HG02798 (cell line): ENCODE results near the gene OR8B8.
"Not testable (repeated sequence)": the region's sequence is repeated elsewhere in the genome, so short reads cannot be mapped to it uniquely, and the experiment has no call there.

ENCODE experiments used
- ATAC-seq: cut with Tn5 transposase; IDR thresholded peaks from one replicate; pipeline ENCODE4 v1.9.1; 2021; ENCODE audit warnings: mild to moderate bottlenecking; ENCODE audit not compliant: unreplicated experiment, poor library complexity

OR8B8 gene, protein sequence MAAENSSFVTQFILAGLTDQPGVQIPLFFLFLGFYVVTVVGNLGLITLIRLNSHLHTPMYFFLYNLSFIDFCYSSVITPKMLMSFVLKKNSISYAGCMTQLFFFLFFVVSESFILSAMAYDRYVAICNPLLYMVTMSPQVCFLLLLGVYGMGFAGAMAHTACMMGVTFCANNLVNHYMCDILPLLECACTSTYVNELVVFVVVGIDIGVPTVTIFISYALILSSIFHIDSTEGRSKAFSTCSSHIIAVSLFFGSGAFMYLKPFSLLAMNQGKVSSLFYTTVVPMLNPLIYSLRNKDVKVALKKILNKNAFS

DNA sequence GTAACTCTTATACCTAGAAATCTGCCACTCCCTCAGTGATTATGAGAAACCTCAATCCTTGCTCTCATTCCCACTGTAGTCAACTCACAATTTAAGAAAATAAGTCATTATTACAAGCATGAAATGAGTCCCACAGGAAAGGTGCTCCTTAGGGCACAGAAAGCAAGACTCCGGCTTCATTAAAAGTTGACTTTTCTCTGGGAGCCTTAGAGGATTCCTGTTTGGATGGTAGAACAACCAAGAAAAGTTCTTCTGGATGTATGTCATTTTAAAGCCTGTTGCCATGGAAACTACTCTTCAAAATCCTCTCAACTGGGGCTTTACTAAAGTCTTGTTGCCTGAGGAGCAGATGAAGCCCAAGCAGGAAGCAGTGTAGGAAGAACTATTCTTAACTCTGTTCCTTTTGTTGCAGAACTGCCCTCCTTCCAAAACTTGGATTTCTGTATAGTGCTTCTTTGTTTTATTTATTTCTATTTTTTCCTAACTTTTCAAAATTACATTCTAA is at the start of gene OR8B8:
OR8B8 (minus strand) TSS at position 51 of the 505 bp plus-strand sequence. CDS start 4,611 bp downstream, outside the sequence.
- no peak for ATAC-seq

DNA sequence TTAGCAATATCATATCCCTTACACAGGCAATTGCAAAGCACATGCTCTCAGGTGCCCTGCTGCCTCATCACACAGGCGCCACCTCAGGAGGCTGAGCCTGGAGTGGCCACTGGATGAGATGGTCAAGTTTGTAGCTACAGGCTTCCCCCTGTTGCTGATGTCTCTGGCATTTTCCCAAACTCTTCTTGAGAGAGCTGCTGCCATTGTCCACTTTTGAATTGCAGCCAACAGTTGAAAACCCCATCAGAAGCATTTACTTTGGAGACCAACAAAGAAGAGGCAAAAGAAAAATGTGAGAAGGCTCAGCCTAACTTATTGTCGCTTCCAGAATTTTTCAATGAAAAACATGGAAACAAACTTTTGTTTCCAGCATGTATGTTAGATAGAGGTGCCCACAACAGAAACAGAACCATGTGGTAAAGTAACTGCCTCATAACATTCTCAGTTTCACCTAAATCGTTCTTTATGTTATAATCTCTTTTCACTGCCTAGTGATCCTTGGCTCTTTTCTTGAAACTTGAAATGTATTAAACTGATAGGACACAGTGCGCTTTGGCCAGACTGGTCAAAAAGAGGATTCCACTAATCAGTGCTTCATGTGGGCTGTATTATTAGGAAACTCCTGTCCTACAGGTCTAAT is 47.6 kb upstream of the OR8B8 start:
- no peak for ATAC-seq

DNA sequence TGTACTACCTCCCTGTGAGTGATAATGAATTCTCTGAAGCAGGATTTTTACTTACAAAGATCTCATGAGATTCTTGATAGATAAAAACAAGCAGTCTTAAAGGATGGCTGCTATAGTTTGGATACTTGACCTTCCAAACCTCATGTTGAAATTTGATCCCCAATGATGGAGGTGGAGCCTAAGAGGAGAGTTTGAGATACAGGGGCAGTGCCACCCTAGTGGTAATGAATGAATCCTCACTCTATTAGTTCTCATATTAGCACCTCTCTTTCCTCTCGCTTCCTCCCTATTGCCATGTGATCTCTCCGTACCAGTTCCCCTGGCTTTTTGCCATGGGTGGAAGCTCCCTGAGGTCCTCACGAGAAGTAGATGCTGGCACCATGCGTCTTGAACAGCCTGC is 37.9 kb upstream of the OR8B8 start:
- no peak for ATAC-seq

DNA sequence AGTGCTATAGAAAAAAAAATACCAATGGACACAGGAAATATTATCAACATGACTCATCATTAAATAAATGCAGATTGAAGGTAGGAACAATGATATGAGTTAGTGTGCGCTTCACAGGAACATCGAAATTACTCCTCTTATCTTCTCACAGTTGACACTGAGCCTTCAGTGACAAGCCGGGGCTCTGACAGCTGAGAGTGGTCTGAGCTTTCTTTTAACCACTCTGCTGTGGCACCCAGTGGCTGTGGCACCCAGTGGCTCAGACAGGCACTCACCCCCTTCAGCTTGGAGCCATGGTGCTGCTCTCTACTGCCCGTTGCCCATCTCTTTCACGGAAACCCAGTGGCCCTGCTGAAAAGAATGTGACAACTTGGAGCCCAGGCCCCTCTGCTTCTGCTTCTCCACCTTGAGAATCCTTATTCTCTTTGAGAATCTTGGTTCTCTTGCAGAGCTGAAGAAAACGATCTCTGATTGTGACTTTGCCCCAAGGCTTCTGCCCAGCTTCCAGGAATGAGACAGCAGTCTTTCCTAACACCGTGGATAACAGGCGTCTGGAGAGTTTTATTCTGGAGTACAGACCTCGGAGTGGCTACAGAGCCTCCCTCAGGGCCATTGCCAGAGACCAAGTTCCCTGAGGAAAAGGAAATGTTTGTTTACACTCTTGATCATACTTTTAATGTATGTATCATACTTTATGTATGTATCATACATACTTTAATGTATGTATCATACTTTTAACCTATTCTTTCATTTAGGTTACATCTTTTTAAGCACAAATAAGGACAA is 37.1 kb upstream of the OR8B8 start:
- no peak for ATAC-seq

DNA sequence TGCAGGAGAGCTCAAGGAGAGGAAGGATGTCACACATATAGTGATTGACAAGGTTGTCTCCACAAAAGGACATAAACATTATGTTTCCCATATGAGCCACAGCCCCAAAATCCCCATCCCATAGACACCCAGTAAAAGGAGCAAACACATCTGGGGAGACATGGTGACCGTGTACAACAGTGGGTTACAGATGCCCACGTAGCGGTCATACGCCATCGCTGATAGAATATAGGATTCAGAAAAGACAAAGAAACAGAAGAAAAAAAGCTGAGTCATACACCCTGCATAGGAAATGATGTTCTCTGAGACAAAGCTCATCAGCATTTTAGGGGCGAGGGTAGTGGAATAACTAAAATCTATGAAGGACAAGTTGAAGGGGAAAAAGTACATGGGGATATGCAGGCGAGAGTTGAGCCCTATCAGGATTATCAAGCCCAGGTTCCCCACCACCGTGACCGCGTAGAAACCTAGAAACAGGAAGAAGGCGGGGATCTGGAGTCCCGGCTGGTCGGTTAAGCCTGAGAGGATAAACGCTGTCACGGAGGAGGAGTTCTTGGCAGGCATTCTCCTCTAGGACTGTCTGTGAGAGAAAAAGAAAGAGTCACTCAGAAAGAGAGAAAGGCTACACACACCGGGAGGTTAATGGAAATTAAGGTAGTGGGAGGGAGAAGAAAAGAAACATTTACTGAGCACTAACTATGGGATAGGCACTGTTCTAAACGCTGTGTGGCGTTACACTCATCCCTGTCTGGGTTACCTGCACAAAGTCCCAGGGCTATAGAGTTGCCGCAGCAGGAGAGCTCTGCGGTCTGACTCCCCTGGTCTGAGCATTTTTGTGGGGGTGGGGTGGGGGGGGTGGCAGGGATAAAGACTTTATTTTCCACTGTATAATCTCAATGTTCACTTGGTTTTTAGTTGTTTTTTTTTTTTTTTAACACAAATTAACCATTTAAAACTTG is 36.1 kb upstream of the OR8B8 start:
- ATAC-seq: peak; percentile 64

DNA sequence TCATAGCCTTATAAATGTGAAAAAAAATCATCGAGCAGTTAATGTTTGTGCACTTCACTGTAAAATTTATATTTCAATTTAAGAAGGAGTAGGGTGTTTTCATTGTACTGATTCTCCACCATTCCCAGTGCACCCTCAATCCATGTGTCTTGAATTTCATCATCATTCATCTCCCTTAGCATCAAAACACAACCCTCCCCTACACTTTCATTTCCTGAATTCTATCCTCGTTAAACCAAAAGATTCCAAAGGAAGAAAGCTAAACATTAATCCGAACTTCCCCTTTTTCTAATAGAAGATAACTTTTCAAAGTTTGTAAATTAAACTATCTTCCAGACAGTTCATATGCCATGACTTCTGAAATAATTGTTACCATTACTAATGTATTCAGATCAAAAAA is 34.1 kb upstream of the OR8B8 start:
- ATAC-seq: no peak

DNA sequence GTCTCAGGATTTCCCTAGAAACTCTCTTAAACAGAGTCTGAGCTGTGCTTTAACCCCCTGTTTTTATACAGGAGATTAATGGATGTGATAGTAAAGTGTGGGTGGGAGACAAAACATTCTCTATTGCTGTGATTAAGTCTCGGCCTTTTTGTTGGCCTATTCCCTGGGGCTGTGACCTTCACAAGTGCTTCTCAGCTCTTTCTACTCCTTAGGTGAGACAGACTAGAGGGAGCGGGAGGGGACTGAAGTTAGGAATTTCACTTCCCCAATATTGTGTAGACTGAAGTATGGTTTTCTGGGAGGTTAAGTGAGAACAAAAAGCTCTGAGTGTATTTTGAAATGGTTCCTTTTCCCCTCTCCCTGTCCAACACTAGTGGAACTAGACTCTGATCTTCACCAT is 29.8 kb upstream of the OR8B8 start:
- ATAC-seq: no peak

DNA sequence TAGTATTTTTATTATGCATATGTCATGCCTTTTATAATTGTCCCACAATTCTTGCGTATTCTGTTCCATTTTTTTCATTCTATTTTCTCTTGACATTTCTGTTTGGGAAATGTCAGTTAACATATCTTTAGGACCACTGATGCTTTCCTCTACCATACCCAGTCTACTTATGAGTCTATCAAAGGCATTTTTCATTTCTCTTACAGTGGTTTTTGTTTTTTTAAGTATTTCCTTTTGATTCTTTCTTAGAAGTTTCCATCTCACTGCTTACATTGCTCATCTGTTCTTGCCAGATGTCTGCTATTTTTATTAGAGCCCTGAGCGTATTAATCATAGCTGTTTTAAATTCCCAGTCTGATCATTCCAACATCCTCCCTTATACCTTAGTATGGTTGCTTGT is 29.3 kb upstream of the OR8B8 start:
- ATAC-seq: no peak

DNA sequence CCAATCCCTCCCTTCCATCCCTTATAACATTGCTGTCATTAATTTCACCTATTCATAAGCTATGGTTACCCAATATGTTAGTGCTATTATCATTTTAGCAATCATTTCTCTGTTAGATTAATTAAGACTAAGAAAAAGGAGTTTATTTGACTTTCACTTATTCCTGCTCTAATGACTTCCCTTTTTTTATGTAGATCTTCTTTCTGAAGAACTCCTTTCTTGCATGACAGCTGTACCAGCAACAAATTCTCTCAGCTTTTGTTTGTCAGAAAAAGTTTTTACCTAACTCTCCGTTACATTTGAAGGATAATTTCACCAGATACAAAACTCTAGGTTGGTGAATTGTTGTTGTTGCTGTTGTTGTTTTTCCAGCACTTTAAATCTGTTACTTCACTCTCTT is 28.6 kb upstream of the OR8B8 start:
- no peak for ATAC-seq

DNA sequence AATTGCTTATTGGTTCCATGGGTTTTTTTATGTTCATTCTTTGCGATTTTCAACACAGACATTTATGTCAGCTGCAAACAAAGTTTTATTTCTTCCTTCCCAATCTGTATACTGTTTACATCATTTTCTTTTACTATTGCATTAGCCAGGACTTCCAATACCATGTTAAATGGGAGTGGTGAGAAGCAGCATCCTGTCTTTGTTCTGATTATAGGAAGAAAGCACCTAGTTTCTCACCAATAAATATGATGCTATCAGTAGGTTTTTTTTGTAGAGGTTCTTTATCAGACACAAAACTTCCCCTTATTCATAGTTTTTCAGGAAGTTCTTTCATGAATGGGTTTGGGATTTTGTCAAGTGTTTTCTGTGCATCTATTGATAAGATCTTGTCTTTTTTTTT is 28.0 kb upstream of the OR8B8 start:
- ATAC-seq: no peak

DNA sequence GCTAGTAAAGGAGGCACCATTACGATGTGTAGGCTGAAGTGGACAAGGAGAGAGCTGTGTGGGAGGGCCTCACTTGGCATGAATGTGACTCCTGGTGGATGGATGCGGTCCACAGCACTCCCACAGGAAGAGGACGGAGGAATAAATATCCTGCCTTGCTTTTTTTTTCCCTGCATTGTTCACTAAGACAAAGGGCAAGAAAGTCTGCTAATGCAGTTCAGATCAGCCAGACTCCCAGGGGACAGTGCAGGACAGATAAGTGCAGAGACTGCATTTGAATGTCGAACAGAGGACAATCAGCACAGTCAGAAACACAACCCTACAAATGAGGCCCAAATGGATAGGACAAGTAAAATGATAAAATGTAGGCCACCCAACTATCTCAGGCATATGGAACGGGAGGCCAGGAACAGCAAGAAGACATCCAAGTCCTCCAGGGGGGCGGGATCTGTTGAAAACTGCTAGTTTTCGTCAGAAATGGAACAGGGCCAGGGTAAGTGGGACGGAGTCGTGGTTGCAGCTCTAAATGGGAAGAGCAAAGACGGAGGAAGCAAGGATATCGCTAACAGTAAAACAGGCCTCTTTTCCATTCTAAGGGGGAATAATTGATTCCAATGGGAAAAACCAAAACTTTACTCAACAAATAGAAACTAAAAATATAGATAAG is 25.2 kb upstream of the OR8B8 start:
- no peak for ATAC-seq

DNA sequence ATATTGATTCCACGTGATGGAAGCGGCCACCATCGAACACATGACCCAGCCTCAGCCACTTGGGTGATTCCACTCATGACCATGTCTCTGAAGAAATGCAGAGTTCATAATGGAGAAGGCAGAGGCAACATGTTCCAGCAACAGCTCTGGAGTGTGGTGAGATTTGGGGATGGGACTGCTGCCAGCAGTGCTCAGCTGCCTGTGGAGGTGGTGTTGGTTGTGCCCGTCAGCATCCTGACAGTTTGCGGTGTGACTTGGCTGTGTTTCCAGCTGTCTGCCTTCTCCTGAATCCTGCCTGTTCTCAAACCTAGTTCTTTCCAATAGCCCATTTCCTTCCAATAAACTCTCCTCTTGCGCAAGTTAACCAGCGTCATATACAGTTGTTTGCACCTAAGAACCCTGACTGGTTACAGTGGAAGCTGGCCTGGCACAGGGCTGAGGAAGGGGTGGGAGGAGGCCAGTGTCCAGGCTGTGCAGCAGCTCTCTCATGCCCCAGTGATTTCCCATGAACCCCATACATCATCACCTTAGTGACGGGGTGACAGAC is 22.0 kb upstream of the OR8B8 start:
- no peak for ATAC-seq

DNA sequence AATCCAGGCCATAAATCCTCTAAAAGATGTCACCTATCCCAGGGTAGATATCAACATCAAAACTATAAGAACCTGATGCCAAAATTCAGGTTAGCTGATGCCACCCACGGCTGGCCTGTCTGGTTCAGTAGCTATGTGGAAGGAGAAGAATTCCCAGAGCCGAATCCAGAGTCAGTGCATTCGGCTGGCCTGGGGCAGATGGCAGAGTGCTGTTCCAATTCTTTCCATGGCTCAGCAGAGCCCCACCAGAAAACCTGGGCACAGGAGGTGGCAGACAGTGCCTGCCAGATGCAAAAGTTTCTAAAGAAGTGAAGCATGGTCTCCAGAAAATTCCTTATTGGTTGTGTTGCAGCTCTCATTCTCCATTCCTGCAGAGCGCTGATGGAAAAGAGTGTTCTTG is 19.9 kb upstream of the OR8B8 start:
- ATAC-seq: no peak

DNA sequence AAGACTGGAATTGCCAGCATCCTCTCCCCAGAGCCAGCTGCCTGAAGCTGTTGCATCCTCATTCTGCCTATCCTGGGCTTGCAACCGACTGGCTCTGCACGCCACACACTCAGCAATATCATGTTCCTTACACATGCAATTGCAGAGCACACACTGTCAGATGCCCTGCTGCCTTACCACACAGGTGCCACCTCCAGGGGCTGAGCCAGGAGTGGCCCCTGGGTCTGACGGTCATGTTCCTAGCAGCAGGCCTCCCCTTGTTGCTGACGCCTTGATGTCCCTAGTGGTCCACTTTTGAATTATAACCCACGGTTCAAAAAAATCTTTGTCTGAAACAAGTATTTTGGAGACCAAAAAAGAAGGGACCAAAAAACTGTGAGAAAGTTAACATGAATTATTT is 18.5 kb upstream of the OR8B8 start:
- no peak for ATAC-seq

DNA sequence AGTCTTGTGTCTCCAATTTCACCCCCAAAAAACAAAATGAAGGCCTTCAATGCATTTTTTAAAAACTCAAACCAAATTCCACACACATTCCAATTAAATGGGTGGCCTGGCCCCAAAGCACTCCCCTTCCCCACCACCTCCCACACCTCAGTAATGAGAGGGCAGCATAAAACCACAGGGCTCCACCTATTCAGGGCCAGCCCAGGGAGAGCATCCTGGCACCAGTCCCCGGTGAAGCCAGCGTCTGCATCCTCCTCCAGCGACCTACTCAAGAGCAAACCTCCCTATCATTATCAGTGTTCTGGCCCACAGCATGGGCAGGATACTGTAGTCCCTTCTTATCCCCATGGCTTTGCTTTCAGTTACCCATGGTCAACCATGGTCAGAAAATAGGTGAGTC is 17.8 kb upstream of the OR8B8 start:
- no peak for ATAC-seq

DNA sequence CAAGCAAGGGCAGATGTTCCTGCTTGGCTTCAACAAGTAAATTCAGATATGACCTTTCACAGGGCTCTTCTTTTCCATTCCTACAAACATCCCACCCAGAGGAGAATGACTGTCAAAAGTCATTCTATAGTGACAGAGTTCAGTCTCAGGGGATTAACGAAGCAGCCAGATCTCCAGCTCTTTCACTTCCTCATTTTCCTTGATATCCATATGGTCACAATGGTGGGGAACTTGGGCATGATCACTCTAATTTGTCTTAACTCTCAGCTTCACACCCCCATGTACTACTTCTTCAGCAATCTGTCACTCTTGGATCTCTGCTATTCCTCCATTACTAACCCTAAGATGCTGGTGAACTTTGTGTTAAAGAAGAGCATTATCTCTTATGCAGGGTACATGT is 15.0 kb upstream of the OR8B8 start:
- no peak for ATAC-seq

DNA sequence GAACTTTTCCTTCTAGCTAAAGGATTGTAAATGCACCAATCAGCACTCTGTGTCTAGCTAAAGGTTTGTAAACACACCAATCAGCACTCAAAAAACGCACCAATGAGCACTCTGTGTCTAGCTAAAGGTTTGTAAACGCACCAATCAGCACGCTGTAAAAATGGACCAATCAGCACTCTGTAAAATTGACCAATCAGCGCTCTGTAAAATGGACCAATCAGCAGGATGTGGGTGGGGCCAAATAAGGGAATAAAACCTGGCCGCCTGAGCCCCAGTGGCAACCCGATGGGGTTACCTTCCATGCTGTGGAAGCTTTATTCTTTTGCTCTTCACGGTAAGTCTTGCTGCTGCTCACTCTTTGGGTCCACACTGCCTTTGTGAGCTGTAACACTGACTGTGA is 13.9 kb upstream of the OR8B8 start:
- not testable (repeated sequence) for ATAC-seq

DNA sequence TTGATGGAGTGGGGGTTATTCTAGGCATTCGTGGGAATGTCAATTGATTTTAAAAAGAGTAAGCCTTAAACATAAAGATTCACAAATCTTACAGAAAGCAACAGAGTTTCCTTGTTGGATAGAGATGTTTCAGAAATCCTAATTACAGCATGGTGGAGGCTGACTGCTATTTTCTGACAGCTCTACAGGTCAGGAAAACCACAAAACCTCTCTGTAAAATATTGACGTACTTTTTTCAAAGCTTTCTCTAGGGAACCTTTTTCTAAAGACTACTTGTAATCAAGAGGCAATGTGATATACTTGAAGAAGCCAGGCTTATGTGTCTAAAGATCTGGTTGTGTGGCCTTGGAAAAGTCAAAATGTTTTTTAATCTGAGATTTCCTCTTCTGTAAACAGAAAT is 9.1 kb upstream of the OR8B8 start:
- ATAC-seq: no peak

DNA sequence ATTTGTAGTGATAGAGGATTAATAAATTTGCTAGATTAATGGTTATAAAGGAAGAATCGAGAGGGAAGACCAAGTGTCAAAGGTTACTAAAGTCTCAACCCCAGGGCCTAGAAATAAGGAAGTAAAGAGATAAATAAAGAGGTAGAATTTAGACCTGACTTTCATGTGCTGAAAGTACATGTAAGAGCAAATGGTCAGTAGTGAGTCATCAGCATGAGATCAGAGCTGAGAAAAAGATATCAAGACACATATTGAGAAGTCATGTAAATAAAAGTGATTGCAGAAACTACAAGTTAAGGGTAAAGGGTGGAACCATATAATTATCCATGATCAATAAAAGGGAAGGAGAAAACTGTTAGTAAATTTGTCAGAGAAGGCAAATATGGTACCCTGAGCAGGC is 1.4 kb upstream of the OR8B8 start:
- no peak for ATAC-seq
